Measurements from ENCODE around the gene ARHGAP42. TPM values are rescaled to one million over a fixed set of nuclear protein-coding genes. Genes with fewer than 3 reads are reported as not detected.

Gene ARHGAP42
- total RNA-seq, 4 donors from 2014 or later, result 5.1 to 10.6 (median 8.0) TPM

DNA sequence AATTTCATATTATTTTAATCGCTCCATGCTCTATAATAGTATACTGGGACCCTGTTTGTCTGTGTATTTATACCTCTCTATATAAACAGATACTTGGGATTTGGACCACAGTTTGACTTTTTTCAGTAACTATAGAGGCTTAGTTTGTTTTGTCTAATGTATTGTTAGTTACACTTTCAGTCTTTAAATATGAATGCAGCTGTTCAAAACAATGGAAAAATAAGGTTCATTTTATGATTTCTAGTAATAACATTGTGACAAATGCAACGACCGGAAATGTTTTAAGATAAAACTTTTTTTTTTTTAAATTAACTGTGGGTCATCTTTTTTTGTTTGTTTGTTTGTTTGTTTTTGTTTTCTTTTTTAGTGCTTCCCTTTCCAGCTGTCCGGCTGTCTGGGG lies 133.5 kb downstream of the ARHGAP42 start:
- Histone ChIP-seq H3K4me1 (peaks cover 0 to 21% (median 0%) of the 10 kb centered on the region in 4 donors), H3K4me3 (no peak overlapping the region), H3K27me3 (no peaks in the 10 kb centered on the region), H3K9me3 (no peaks in the 10 kb centered on the region), H3K36me3 (no peaks in the 10 kb centered on the region), H3K27ac (replicated peaks in 1 of 4) (no peak overlapping the region)
- DNase-seq (ENCODE audit: extremely low spot score), result no peak
- TF ChIP-seq EP300 (IDR thresholded peaks at IDR 0.05), result no peak
- no peak for TF ChIP-seq POLR2AphosphoS5 (IDR thresholded peaks at IDR 0.05)
- TF ChIP-seq POLR2A (IDR thresholded peaks at IDR 0.05; ENCODE audit: low read depth), result no peak
- no peak for TF ChIP-seq CTCF (IDR thresholded peaks at IDR 0.05)
- intact Hi-C loops (cut with DNase I), result no loop called here
- WGBS, result 81% methylated on average over 4 of the region's 4 CpGs

GRCh38 chr11:100821198-100821597 lies 134.1 kb downstream of the ARHGAP42 start:
- peaks cover 0 to 21% (median 0%) of the 10 kb centered on the region in 4 donors for H3K4me1 ChIP-seq

GRCh38 chr11:100823360-100823759 lies 136.3 kb downstream of the ARHGAP42 start:
- H3K36me3 ChIP-seq, result no peaks in the 10 kb centered on the region
- H3K9me3 ChIP-seq, result no peaks in the 10 kb centered on the region
- TF ChIP-seq POLR2AphosphoS5 (IDR thresholded peaks at IDR 0.05) (no peak), EP300 (IDR thresholded peaks at IDR 0.05) (no peak), POLR2A (IDR thresholded peaks at IDR 0.05; ENCODE audit: low read depth) (no peak), CTCF (IDR thresholded peaks at IDR 0.05) (no peak)
- H3K4me1 ChIP-seq, result peaks cover 0 to 17% (median 0%) of the 10 kb centered on the region in 4 donors
- H3K4me3 ChIP-seq, result no peak overlapping the region
- no peaks in the 10 kb centered on the region for H3K27me3 ChIP-seq
- 57% methylated on average over 1 of the region's 1 CpG for WGBS
- intact Hi-C loops (cut with DNase I), result no loop called here
- no peak overlapping the region for H3K27ac ChIP-seq (replicated peaks in 1 of 4)
- no peak for DNase-seq (ENCODE audit: extremely low spot score)

More at GRCh38 chr11:100821198-100821597, 134.1 kb downstream of the ARHGAP42 start:
- no peaks in the 10 kb centered on the region for H3K9me3 ChIP-seq
- WGBS, result 66% methylated on average over 2 of the region's 2 CpGs
- intact Hi-C loops (cut with DNase I), result no loop called here
- H3K27me3 ChIP-seq, result no peaks in the 10 kb centered on the region
- DNase-seq (ENCODE audit: extremely low spot score), result no peak
- no peak for TF ChIP-seq POLR2AphosphoS5 (IDR thresholded peaks at IDR 0.05)
- no peaks in the 10 kb centered on the region for H3K36me3 ChIP-seq
- no peak overlapping the region for H3K27ac ChIP-seq (replicated peaks in 1 of 4)
- no peak overlapping the region for H3K4me3 ChIP-seq

- DNase-seq (ENCODE audit: extremely low spot score), result no peak
- H3K4me3 ChIP-seq, result no peak overlapping the region
- intact Hi-C loops (cut with DNase I), result no loop called here
- H3K27ac ChIP-seq (replicated peaks in 1 of 4), result no peak overlapping the region
- H3K9me3 ChIP-seq, result no peaks in the 10 kb centered on the region
- peaks cover 0 to 17% (median 0%) of the 10 kb centered on the region in 4 donors for H3K4me1 ChIP-seq
- WGBS, result 85% methylated on average over 4 of the region's 4 CpGs
- no peaks in the 10 kb centered on the region for H3K36me3 ChIP-seq
- TF ChIP-seq CTCF (IDR thresholded peaks at IDR 0.05) (no peak), POLR2AphosphoS5 (IDR thresholded peaks at IDR 0.05) (no peak), POLR2A (IDR thresholded peaks at IDR 0.05; ENCODE audit: low read depth) (no peak), EP300 (IDR thresholded peaks at IDR 0.05) (no peak)
- no peaks in the 10 kb centered on the region for H3K27me3 ChIP-seq
These were observed 137.1 kb downstream of the ARHGAP42 start for GRCh38 chr11:100824041-100824809.

GRCh38 chr11:100825626-100826025 lies 138.5 kb downstream of the ARHGAP42 start:
- Histone ChIP-seq H3K4me1 (peaks cover under 1 to 20% (median 5%) of the 10 kb centered on the region in 4 donors), H3K36me3 (no peaks in the 10 kb centered on the region), H3K4me3 (no peak overlapping the region), H3K27me3 (no peaks in the 10 kb centered on the region), H3K9me3 (no peaks in the 10 kb centered on the region), H3K27ac (replicated peaks in 1 of 4) (no peak overlapping the region)
- 81% methylated on average over 3 of the region's 3 CpGs for WGBS
- TF ChIP-seq POLR2A (IDR thresholded peaks at IDR 0.05; ENCODE audit: low read depth) (no peak), CTCF (IDR thresholded peaks at IDR 0.05) (no peak), EP300 (IDR thresholded peaks at IDR 0.05) (no peak), POLR2AphosphoS5 (IDR thresholded peaks at IDR 0.05) (no peak)
- intact Hi-C loops (cut with DNase I), result no loop called here
- DNase-seq (ENCODE audit: extremely low spot score), result no peak
